Cardiac septum (tissue), 1 donor: ENCODE results near the gene RTEL1. TPM values are rescaled to one million over a fixed set of nuclear protein-coding genes. Genes with fewer than 3 reads are reported as not detected.

Experiments
- DNase-seq: peaks from one replicate; pipeline ENCODE4 v3.0.0-alpha.2; 2020; ENCODE audit warnings: low spot score
- intact Hi-C: fragments of 100-400 bp; cut with DNase I; formaldehyde crosslinking; loops from one replicate; pipeline ENCODE4 v1.14.0; 2022
- total RNA-seq: library from RNA; stranded (reverse); fragmentation: NEBNext Ultra II Directional; extraction: Animal tissue kit (Norgen Biotek cat#: 25700); gene quantifications from one replicate; pipeline ENCODE4 v1.2.1, GENCODE V29; 2021
- donor health status: DM: no; HTN: no; CAD: no.

RTEL1 gene
- total RNA-seq, 1 donor from 2014 or later = 10.5 TPM

DNA sequence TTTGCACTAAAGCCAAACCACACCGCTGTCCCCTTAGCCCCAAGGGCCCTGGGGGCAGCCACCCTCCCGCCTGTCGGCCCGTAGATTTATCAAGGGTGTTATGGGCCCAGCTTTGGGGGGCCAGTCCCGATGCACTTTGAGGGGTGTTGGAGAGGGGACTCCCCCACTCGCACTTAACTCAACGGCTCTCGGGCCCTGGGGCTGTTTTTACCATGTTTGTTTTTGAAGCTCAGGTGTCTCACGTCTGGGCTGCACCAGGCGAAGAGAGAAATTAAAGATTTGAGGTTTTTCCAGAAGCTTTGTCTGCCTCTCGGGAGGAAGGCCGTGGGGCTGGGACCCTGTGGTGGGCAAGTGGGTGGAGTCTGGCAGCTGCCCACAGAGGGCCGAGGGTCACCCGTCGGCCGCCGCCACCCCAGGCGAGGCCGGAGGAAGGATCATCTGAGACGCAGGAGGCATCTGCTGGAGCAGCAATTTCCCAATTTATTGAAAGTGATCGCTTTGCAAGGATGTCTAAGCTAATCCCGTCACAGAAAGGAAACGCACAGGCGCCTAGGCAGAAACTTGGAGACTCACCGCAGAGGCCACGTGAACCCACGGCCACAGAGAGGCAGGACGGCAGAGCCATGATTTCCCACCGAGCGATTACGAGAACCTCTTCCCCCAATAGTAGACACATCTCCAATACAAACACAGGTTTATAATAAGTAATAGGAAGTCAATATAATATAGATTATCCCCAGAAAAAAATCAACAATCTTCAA, 85.3 kb downstream of the RTEL1 start:
- DNase-seq = peak; percentile 61
- intact Hi-C loops = loop anchor here (5.0 kb wide), 1 partner anchor 116 kb away; the partner anchor contains the start of gene GMEB2

DNA sequence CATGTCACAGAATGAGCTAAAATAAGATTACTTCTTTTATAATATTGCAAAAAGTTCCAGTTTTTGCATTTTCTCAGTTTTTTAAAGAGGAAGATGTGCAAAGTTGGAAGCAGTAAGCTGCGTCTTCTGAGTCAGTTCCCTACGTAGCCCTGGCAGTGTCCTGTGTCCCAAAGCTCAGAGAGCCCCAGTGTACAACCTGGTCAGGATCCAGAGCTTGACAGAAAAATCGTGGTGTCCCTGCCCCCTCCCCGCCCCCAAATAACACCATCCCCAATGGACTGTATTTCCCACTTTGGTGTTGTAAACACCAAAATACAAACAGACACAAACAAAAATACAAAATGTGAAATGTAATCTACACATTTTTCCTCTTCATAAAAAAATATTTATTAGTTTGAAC, 86.0 kb downstream of the RTEL1 start:
- intact Hi-C loops = loop anchor here (5.0 kb wide), 1 partner anchor 117 kb away; the partner anchor contains the start of gene GMEB2
- no peak for DNase-seq

DNA sequence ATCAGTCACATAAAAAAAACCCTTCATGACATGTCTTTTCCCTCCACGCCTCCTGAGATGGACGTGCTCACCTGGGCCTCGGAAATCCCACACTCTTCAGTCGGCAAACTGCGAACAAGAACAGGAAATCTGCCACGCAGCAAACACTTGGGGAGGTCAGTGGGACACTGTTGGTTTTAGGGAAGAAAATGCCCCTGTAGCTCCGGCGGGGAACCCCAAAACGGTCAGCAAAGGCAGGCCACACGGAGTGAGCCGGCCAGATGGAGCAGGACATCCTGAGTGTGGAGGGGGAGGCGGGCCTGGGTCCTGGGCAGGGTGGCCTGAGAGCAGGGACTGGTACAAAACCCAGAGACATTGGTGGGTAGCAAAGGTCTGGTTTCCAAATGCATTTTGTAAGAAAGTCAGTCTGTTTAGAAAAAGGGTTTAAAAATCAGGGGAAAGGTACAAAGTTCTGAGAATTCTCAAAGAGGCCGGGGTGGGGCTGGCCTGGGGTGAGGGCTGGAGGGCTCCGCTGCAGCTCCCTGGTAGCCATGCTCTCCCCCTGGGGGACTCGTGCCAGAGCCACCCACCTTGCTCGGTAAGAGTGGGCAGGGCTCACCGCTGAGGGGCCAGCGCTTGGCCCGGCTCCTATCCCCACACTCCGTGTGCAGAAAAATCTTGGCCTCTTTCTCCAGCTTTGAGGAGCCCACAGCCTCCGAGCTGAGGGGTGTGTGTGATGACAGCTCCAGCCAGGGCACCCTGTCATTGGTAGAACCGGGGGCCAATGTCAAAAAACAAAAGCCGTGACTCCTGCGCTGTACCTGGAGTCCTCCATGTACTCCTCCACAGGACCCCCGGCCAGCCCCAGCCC, 86.7 kb downstream of the RTEL1 start:
- intact Hi-C loops = loop anchor here (5.0 kb wide), 1 partner anchor 117 kb away; the partner anchor contains the start of gene GMEB2
- peak; percentile 71 for DNase-seq

DNA sequence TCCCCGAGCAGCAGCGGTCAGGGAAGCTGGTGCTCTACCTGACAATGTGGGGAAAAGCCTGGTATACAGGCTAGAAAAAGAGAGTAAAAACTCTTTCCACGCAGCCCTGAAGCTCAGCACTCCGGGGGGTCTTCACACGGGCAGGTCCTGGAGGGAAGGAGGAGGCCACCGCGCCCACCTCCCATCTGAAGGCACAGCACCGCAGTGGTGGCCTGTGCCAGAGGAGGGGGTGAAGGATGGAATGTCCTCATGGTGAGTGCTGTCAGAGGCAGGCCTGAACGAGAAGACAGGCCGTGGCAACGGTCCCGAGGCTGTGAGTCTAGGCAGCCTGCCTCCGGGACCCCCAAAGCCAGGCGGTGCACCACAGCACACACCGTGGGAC, 87.3 kb downstream of the RTEL1 start:
- intact Hi-C loops = no loop called here

More for the DNA sequence above, 87.3 kb downstream of the RTEL1 start:
- no peak for DNase-seq

Other genes with a start within 250 kb of the RTEL1 start
- gene KCNQ2, start 185.7 kb upstream of the RTEL1 start, total RNA-seq = 0.86 TPM
- gene EEF1A2, start 159.2 kb upstream of the RTEL1 start, total RNA-seq = 1,211 TPM
- 438 TPM for gene PPDPF, start 137.5 kb upstream of the RTEL1 start, total RNA-seq
- not detected for gene PTK6, start 120.9 kb upstream of the RTEL1 start, total RNA-seq
- gene SRMS, start 110.6 kb upstream of the RTEL1 start, total RNA-seq = not detected
- gene FNDC11, start 104.2 kb upstream of the RTEL1 start, total RNA-seq = not detected
- gene HELZ2, start 84.1 kb upstream of the RTEL1 start, total RNA-seq = 12.1 TPM
- 6.8 TPM for gene GMEB2, start 31.2 kb upstream of the RTEL1 start, total RNA-seq
- gene STMN3, start 4.9 kb upstream of the RTEL1 start, total RNA-seq = 8.8 TPM
- gene TNFRSF6B, start 38.3 kb downstream of the RTEL1 start, total RNA-seq = not detected
- gene ARFRP1, start 49.7 kb downstream of the RTEL1 start, total RNA-seq = 40.3 TPM
- 16.7 TPM for gene ZGPAT, start 49.7 kb downstream of the RTEL1 start, total RNA-seq
- 5.0 TPM for gene LIME1, start 78.4 kb downstream of the RTEL1 start, total RNA-seq
- gene SLC2A4RG, start 81.5 kb downstream of the RTEL1 start, total RNA-seq = 67.8 TPM
- 17.4 TPM for gene ZBTB46, start 173.0 kb downstream of the RTEL1 start, total RNA-seq
- not detected for gene ABHD16B, start 203.2 kb downstream of the RTEL1 start, total RNA-seq
- 72.0 TPM for gene TPD52L2, start 207.0 kb downstream of the RTEL1 start, total RNA-seq
- gene DNAJC5, start 236.8 kb downstream of the RTEL1 start, total RNA-seq = 36.1 TPM